ENCODE data around the gene FAM131B.

FAM131B gene

DNA sequence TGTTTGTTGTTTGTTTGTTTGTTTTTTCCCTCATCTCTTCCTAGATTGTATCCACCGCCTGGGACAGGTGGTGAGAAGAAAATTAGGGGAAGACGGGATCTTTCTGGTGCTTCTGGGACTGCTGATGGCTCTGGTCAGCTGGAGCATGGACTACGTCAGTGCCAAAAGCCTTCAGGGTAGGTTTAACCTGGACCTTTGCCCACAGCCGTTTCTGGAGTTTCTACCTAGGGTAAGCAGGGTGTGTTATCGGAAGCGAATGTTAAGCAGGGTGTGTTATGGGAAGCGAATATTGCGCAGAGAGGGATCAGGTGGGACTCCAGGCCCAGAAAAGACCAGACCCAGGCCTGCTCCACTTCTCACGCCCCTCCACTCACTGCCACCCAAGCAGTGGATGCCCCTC, 41.9 kb downstream of the FAM131B start:
- DNase-seq: no peak

DNA sequence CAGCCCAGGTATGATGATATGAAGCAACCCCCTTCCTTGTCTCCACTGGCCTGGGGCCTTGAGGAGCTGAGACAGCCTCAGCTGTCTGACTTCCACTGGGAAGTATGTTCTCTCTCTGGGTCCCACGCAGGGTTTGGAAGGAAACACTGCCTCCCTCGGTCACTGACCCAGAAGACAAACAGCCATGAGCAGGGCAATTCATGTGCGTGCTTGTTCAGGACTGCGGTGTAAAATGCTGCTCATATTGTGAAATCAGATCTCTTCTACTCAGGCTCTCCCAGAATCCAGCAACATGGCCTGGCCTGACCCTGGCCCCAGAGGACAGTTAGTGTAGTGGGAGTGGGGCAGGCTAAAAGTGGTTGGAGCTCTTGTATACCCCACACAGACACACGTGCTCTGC, 43.9 kb downstream of the FAM131B start:
- DNase-seq: no peak

DNA sequence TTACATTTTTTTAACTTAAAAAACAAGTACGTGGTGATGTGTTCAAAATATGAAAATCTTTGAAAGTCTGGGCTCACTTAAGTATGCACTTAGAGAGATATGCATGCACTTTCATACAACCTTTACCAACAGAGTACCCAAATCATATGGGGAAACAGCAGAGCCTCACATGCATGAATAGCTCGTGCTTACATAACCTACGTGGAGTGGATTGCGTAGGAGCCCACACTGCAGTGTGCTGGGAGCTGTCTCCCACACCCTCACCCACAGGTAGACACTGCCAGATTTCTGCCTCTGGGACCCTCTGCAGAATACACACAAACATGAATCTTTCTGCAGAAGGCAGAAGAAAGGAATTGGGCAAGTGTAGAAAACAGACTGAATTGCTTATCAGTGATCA, 46.0 kb downstream of the FAM131B start:
- no peak for DNase-seq

GRCh38 chr7:143315776-143316175, 46.7 kb downstream of the FAM131B start, which contains the start of gene CLCN1:
TSS of gene CLCN1 (plus strand) at chr7:143316111. CDS start at chr7:143316213, 102 bp downstream.
- no peak for DNase-seq

DNA sequence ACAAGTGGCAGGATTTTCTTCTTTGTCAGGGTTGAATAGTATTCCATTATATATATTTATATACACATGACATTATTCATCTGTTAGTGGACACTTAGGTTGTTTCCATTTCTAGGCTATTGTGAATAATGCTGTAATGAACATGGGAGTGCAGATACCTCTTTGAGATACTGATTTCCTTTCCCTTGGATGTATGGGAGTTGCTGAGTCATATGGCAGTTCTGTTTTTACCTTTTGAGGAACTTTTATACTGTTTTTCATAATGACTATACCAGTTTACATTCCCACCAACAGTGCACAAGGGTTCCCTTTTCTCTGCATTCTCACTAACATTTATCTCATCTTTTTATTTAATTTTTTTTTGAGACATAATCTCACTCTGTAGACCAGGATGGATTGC, 48.4 kb downstream of the FAM131B start:
- DNase-seq: no peak

DNA sequence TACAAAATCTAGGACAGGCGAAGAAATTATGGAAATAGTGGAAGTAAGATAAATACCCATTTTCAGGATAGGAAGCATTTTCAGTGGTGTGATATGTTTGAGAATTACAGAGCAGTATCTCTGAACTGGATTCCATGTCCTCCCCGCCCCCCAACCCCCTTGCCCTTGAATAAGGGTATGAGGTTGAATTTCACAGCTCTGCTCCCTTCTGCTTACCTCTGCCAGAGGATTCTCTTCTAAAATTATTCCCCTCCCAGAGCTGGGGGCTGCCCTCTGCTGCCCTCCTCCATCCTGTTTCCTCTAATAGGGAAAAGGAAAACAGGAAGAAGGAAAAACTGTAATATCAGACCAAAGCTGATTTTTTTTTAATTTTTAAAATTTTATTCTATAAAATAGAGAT, 53.9 kb downstream of the FAM131B start:
- DNase-seq: no peak

- peak; percentile 42 to 50 for DNase-seq
These were observed 57.0 kb downstream of the FAM131B start for GRCh38 chr7:143305423-143306070.

DNA sequence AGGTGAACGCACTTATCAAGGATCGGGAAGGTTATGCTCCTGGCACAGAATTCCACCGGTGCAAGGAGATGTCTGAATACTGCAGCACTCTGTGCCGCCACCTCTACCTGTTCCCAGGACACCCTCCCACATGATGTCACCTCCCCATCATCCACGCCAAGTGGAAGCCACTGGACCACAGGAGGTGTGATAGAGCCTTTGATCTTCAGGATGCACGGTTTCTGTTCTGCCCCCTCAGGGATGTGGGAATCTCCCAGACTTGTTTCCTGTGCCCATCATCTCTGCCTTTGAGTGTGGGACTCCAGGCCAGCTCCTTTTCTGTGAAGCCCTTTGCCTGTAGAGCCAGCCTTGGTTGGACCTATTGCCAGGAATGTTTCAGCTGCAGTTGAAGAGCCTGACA, 57.6 kb downstream of the FAM131B start:
- DNase-seq: no peak

DNA sequence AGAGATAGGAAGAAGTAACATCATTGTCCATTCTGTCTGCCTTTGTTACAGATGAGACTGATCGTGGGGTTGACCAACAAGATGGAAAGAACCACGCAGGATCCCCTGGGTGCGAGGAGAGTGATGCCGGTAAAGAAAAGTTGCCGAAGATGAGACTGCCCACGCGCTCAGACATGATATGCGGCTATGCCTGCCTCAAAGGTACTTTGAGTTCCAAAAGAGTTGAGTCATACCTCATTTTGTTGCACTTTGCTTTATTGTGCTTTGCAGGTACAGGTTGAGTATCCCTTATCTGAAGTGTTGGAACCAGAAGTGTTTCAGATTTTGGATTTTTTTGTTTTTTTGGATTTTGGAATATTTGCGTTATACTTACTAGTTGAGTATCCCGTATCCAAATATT, 58.8 kb downstream of the FAM131B start:
- DNase-seq: no peak
